HL-60 (cell line): ENCODE results near the gene NEDD8.

Source experiments
- DNase-seq, 2 experiments: peaks; one replicate each; pipeline ENCODE4 v3.0.0-alpha.2; 2010 to 2020; ENCODE audit warnings: low read depth in 1 of 2, low spot score in 1 of 2
- H3K27ac ChIP-seq: fragments of 250-450 bp; sonication (Bioruptor Pico); replicated peaks from 2 replicates; pipeline ENCODE4 v1.5.1; 2020; ENCODE audit warnings: mild to moderate bottlenecking, moderate library complexity
- H3K27me3 ChIP-seq: fragments of 250-450 bp; sonication (Bioruptor Pico); 2 replicates; pipeline ENCODE4 v1.5.1; 2021; ENCODE audit warnings: mild to moderate bottlenecking, moderate library complexity; ENCODE audit not compliant: insufficient read depth, poor library complexity, severe bottlenecking
- H3K4me3 ChIP-seq: replicated peaks from 2 replicates; pipeline ENCODE4 v1.5.1; 2011; ENCODE audit warnings: mild to moderate bottlenecking, control low read depth, low read length; ENCODE audit not compliant: insufficient read depth
- CTCF ChIP-seq: IDR thresholded peaks from one replicate; pipeline ENCODE4 v1.5.1; 2011; ENCODE audit warnings: low read length, control low read depth, inconsistent platforms; ENCODE audit not compliant: insufficient read depth
- GABPA ChIP-seq: IDR thresholded peaks from 2 replicates; pipeline ENCODE4 v1.6.1; 2012; ENCODE audit warnings: low read depth
- POLR2AphosphoS5 ChIP-seq: IDR thresholded peaks from 2 replicates; pipeline ENCODE4 v1.6.1; 2012; ENCODE audit warnings: low read depth
- REST ChIP-seq: IDR thresholded peaks from 2 replicates; pipeline ENCODE4 v1.6.1; 2012; ENCODE audit warnings: low read depth; ENCODE audit not compliant: insufficient replicate concordance
- SPI1 ChIP-seq: IDR thresholded peaks from 2 replicates; pipeline ENCODE4 v1.6.1; 2012; ENCODE audit warnings: low read depth, mild to moderate bottlenecking, borderline replicate concordance

Gene NEDD8

GRCh38 chr14:24185026-24185425 lies 47.1 kb downstream of the NEDD8 start:
- Histone ChIP-seq H3K27ac (no peak overlapping the region), H3K4me3 (no peak overlapping the region), H3K27me3 (no peaks in the 10 kb centered on the region)
- no peak for DNase-seq
- TF ChIP-seq REST (no peak), CTCF (no peak), POLR2AphosphoS5 (no peak), GABPA (no peak), SPI1 (no peak)

- Histone ChIP-seq H3K4me3 (no peak overlapping the region), H3K27ac (no peak overlapping the region), H3K27me3 (no peaks in the 10 kb centered on the region)
- TF ChIP-seq POLR2AphosphoS5 (no peak), SPI1 (no peak), CTCF (no peak), GABPA (no peak), REST (no peak)
- DNase-seq = no peak
These were observed 47.8 kb downstream of the NEDD8 start for GRCh38 chr14:24184104-24184970.

GRCh38 chr14:24183014-24183481 lies 49.1 kb downstream of the NEDD8 start:
- no peak for DNase-seq
- TF ChIP-seq GABPA = no peak
- TF ChIP-seq SPI1 = no peak
- TF ChIP-seq POLR2AphosphoS5 = no peak
- TF ChIP-seq CTCF = no peak
- TF ChIP-seq REST = no peak
- Histone ChIP-seq H3K4me3 (no peak overlapping the region), H3K27me3 (no peaks in the 10 kb centered on the region), H3K27ac (no peak overlapping the region)
